PFSK-1 (cell line): ENCODE measurements around the gene PCDHA12.

ENCODE experiments used
- FOXP2 ChIP-seq: optimal IDR thresholded peaks from 2 replicates; pipeline ENCODE3; 2011; ENCODE audit warnings: borderline replicate concordance, control low read depth, inconsistent platforms; ENCODE audit not compliant: insufficient read depth; ENCODE audit errors: extremely low read length, extremely low read depth
- POLR2AphosphoS5 ChIP-seq: IDR thresholded peaks from 2 replicates; pipeline ENCODE4 v1.6.1; 2012; ENCODE audit warnings: low read depth, mild to moderate bottlenecking, control low read depth, low read length, moderate library complexity
- SIN3A ChIP-seq: IDR thresholded peaks from 2 replicates; pipeline ENCODE4 v1.6.1; 2012; ENCODE audit warnings: mild to moderate bottlenecking, low read length, moderate library complexity, borderline replicate concordance; ENCODE audit not compliant: insufficient read depth
- TAF1 ChIP-seq: IDR thresholded peaks from 2 replicates; pipeline ENCODE4 v1.6.1; 2012; ENCODE audit warnings: low read length, control low read depth, borderline replicate concordance; ENCODE audit not compliant: insufficient read depth
- TF ChIP-seq, protein P1 (sequence below), 2 experiments: IDR thresholded peaks; 2 replicates each; pipeline versions ENCODE4 v1.6.1 to v1.8.0; 2011 to 2012; ENCODE audit warnings: low read depth in 2 of 2, low read length in 2 of 2, control low read depth in 1 of 2, inconsistent platforms in 1 of 2, mild to moderate bottlenecking in 1 of 2, moderate library complexity in 1 of 2; ENCODE audit not compliant: insufficient read depth in 1 of 2

Gene PCDHA12

DNA sequence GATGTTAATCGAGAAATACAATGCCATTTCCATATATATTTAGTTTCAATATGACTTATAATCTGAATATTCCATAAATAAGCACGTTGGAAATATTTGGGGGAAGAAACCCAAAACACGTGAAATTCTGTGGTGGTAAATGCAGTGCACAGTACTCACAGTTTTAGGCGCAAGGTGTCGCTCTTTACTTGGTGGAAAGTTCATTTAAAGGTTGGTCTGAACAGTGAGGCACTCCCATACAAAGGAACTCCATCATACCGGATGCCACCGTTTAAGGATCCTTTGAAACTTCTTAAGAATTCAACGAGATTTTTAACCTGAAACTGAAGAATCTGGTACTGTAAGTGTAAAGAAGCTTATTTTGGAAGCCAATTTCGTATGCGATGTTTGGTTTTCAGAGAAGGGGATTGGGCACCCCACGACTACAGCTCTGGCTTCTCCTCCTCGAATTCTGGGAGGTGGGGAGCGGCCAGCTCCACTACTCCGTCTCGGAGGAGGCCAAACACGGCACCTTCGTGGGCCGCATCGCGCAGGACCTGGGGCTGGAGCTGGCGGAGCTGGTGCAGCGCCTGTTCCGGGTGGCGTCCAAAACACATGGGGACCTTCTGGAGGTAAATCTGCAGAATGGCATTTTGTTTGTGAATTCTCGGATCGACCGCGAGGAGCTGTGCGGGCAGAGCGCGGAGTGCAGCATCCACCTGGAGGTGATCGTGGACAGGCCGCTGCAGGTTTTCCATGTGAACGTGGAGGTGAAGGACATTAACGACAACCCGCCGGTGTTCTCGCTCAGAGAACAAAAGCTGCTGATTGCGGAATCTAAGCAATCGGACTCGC lies 6.2 kb upstream of the PCDHA12 start, which contains the start of gene PCDHA11:
Gene PCDHA11 (plus strand): TSS at position 237 of the 834 bp plus-strand sequence. CDS start 147 bp downstream, at position 384.
- TF ChIP-seq, protein P1, sequence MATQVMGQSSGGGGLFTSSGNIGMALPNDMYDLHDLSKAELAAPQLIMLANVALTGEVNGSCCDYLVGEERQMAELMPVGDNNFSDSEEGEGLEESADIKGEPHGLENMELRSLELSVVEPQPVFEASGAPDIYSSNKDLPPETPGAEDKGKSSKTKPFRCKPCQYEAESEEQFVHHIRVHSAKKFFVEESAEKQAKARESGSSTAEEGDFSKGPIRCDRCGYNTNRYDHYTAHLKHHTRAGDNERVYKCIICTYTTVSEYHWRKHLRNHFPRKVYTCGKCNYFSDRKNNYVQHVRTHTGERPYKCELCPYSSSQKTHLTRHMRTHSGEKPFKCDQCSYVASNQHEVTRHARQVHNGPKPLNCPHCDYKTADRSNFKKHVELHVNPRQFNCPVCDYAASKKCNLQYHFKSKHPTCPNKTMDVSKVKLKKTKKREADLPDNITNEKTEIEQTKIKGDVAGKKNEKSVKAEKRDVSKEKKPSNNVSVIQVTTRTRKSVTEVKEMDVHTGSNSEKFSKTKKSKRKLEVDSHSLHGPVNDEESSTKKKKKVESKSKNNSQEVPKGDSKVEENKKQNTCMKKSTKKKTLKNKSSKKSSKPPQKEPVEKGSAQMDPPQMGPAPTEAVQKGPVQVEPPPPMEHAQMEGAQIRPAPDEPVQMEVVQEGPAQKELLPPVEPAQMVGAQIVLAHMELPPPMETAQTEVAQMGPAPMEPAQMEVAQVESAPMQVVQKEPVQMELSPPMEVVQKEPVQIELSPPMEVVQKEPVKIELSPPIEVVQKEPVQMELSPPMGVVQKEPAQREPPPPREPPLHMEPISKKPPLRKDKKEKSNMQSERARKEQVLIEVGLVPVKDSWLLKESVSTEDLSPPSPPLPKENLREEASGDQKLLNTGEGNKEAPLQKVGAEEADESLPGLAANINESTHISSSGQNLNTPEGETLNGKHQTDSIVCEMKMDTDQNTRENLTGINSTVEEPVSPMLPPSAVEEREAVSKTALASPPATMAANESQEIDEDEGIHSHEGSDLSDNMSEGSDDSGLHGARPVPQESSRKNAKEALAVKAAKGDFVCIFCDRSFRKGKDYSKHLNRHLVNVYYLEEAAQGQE (IDR thresholded peaks at IDR 0.05; ENCODE audit: insufficient read depth in 1 of 2, low read depth in 2 of 2, low read length in 2 of 2) = no peak
- TF ChIP-seq POLR2AphosphoS5 = no peak
- TF ChIP-seq FOXP2 = no peak
- no peak for TF ChIP-seq SIN3A
- no peak for TF ChIP-seq TAF1

DNA sequence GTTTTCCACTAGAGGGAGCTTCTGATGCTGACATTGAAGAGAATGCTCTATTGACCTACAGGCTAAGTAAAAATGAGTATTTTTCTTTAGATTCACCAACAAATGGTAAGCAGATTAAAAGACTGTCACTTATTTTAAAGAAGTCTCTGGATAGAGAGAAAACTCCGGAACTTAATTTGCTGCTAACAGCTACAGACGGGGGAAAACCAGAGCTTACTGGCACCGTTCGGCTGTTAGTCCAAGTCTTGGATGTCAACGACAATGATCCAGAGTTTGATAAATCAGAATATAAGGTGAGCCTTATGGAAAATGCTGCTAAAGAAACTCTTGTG lies 5.6 kb upstream of the PCDHA12 start:
- TF ChIP-seq FOXP2 (no peak), TAF1 (no peak), SIN3A (no peak), POLR2AphosphoS5 (no peak)
- TF ChIP-seq, protein P1 (IDR thresholded peaks at IDR 0.05; ENCODE audit: insufficient read depth in 1 of 2, low read depth in 2 of 2, low read length in 2 of 2) = no peak

DNA sequence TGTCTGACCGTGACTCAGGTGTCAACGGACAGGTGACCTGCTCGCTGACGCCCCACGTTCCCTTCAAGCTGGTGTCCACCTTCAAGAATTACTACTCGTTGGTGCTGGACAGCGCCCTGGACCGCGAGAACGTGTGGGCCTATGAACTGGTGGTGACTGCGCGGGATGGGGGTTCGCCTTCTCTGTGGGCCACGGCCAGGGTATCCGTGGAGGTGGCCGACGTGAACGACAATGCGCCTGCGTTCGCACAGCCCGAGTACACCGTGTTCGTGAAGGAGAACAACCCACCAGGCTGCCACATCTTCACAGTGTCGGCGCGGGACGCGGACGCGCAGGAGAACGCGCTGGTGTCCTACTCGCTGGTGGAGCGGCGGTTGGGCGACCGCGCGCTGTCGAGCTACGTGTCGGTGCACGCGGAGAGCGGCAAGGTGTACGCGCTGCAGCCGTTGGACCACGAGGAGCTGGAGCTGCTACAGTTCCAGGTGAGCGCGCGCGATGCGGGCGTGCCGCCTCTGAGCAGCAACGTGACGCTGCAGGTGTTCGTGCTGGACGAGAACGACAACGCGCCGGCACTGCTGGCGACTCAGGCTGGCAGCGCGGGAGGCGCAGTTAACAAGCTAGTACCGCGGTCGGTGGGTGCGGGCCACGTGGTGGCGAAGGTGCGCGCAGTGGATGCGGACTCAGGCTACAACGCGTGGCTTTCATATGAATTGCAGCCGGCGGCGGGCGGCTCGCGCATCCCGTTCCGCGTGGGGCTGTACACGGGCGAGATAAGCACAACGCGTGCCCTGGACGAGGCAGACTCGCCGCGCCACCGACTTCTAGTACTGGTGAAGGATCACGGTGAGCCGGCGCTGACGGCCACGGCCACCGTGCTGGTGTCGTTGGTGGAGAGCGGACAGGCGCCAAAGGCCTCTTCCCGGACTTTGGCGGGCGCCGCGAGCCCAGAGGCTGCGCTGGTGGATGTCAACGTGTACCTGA lies 4.6 kb upstream of the PCDHA12 start:
- TF ChIP-seq, protein P1 (IDR thresholded peaks at IDR 0.05; ENCODE audit: insufficient read depth in 1 of 2, low read depth in 2 of 2, low read length in 2 of 2) = 0 out of 4 replicates have a peak, but pooled peaks of 1 of the 2 experiments have one; percentile 66
- TF ChIP-seq SIN3A = no peak

DNA sequence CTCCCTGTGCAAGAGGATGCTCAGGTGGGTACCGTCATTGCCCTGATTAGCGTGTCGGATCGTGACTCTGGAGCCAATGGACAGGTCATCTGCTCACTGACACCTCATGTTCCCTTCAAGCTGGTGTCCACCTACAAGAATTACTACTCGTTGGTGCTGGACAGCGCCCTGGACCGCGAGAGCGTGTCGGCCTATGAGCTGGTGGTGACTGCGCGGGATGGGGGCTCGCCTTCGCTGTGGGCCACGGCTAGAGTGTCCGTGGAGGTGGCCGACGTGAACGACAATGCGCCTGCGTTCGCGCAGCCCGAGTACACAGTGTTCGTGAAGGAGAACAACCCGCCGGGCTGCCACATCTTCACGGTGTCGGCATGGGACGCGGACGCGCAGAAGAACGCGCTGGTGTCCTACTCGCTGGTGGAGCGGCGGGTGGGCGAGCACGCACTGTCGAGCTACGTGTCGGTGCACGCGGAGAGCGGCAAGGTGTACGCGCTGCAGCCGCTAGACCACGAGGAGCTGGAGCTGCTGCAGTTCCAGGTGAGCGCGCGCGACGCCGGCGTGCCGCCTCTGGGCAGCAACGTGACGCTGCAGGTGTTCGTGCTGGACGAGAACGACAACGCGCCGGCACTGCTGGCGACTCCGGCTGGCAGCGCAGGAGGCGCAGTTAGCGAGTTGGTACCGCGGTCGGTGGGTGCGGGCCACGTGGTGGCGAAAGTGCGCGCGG lies 1.6 kb downstream of the PCDHA12 start:
- TF ChIP-seq, protein P1 (IDR thresholded peaks at IDR 0.05; ENCODE audit: insufficient read depth in 1 of 2, low read depth in 2 of 2, low read length in 2 of 2) = peak in 1 of 2 experiments; percentile 35; a peak in 1 of 4 replicates
